Osteoblast (primary cell): ENCODE measurements around the gene GRIK4. TPM values are rescaled to one million over a fixed set of nuclear protein-coding genes. Genes with fewer than 3 reads are reported as not detected.

Experiments used
- DNase-seq: peaks from one replicate; pipeline ENCODE4 v3.0.0; 2011; ENCODE audit warnings: low spot score, mixed read lengths; ENCODE audit not compliant: insufficient read length; ENCODE audit errors: missing footprints
- H2AFZ ChIP-seq: 2 replicates; pipeline ENCODE4 v1.6.0; 2011; ENCODE audit warnings: mild to moderate bottlenecking, low read length
- H3K27ac ChIP-seq: 2 replicates; pipeline ENCODE4 v1.5.1; 2011; ENCODE audit warnings: mild to moderate bottlenecking, low read depth, low read length, moderate library complexity
- H3K27me3 ChIP-seq: 2 replicates; pipeline ENCODE4 v1.6.0; 2012; ENCODE audit warnings: mild to moderate bottlenecking, control low read depth, inconsistent platforms, low read length, moderate library complexity; ENCODE audit not compliant: insufficient read depth
- H3K36me3 ChIP-seq: 2 replicates; pipeline ENCODE4 v1.5.1; 2011; ENCODE audit warnings: mild to moderate bottlenecking, low read length, control low read depth, moderate library complexity; ENCODE audit not compliant: insufficient read depth
- H3K4me1 ChIP-seq: 2 replicates; pipeline ENCODE4 v1.5.1; 2011; ENCODE audit warnings: mild to moderate bottlenecking, low read length, control low read depth, moderate library complexity; ENCODE audit not compliant: insufficient read depth
- H3K4me2 ChIP-seq: 2 replicates; pipeline ENCODE4 v1.6.0; 2011; ENCODE audit warnings: mild to moderate bottlenecking, low read length; ENCODE audit not compliant: insufficient read depth
- H3K4me3 ChIP-seq: fragments of 200-600 bp; sonication (generic); 3 replicates; pipeline ENCODE4 v1.5.1; 2012; ENCODE audit warnings: mild to moderate bottlenecking, low read length, inconsistent platforms; ENCODE audit not compliant: insufficient read depth
- H3K79me2 ChIP-seq: 2 replicates; pipeline ENCODE4 v1.6.0; 2012; ENCODE audit warnings: mild to moderate bottlenecking, low read length, control low read depth, inconsistent platforms; ENCODE audit not compliant: insufficient read depth
- H3K9me3 ChIP-seq: 2 replicates; pipeline ENCODE4 v1.5.1; 2011; ENCODE audit warnings: low read depth, low read length, control low read depth
- H4K20me1 ChIP-seq: 2 replicates; pipeline ENCODE4 v1.6.0; 2012; ENCODE audit warnings: mild to moderate bottlenecking, low read length, control low read depth; ENCODE audit not compliant: insufficient read depth
- total RNA-seq: library from RNA; depleted of rRNA; stranded (reverse); fragments of >200 nt; gene quantifications from 2 replicates; pipeline ENCODE4 v1.2.3, GENCODE V29; 2012
- TF ChIP-seq, protein P1 (sequence below): IDR thresholded peaks from 2 replicates; pipeline ENCODE4 v1.5.1; 2011; ENCODE audit warnings: mild to moderate bottlenecking, low read depth, low read length, moderate library complexity; ENCODE audit errors: extremely low read depth

GRIK4 gene
- total RNA-seq, 1 donor = under 0.01 TPM

DNA sequence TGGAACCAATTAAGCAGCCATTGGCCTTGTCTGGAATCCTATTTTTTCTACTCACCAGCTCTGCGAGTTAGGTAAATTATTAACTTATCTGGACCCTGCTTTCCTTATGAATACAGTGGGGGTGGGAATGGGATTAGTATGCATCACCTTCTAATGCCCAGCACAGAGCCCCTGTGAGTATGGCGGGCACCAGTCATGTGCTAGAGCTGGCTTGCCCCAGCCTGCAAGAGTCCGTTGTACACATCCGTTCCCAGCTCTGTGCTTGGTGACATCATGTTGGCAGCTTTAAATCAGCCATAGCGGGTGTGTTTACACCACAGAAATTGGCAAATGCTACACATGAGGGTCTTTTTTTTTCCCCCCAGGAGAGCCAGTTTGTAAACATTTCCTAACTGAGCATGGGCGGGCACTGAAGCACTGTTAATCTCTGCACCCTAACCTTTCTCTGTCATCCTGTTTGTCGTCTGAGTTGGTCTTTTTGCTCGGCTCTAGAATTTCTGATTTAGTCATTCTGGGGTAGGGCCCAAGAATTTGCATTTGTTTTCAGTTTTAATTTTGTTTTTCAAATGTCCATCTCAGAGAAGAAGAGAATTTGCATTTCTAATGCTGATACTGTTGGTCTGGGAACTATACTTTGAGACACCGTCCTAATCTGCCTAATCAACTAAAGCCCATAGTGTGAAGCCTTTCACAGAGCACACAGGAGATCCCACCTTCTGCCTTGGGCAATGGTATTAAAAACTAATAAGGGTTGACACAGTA is 382.1 kb downstream of the GRIK4 start:
- H3K9me3 ChIP-seq = no peaks in the 10 kb centered on the region
- H4K20me1 ChIP-seq = no peaks in the 10 kb centered on the region
- DNase-seq = no peak
- H3K36me3 ChIP-seq = no peaks in the 10 kb centered on the region
- no peaks in the 10 kb centered on the region for H3K4me1 ChIP-seq
- H3K4me2 ChIP-seq = no peak overlapping the region
- no peaks in the 10 kb centered on the region for H3K79me2 ChIP-seq
- peaks cover 4% of the 10 kb centered on the region for H3K27me3 ChIP-seq
- no peak overlapping the region for H2AFZ ChIP-seq
- no peak overlapping the region for H3K4me3 ChIP-seq
- H3K27ac ChIP-seq = no peak overlapping the region
- TF ChIP-seq, protein P1, sequence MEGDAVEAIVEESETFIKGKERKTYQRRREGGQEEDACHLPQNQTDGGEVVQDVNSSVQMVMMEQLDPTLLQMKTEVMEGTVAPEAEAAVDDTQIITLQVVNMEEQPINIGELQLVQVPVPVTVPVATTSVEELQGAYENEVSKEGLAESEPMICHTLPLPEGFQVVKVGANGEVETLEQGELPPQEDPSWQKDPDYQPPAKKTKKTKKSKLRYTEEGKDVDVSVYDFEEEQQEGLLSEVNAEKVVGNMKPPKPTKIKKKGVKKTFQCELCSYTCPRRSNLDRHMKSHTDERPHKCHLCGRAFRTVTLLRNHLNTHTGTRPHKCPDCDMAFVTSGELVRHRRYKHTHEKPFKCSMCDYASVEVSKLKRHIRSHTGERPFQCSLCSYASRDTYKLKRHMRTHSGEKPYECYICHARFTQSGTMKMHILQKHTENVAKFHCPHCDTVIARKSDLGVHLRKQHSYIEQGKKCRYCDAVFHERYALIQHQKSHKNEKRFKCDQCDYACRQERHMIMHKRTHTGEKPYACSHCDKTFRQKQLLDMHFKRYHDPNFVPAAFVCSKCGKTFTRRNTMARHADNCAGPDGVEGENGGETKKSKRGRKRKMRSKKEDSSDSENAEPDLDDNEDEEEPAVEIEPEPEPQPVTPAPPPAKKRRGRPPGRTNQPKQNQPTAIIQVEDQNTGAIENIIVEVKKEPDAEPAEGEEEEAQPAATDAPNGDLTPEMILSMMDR = no peak

DNA sequence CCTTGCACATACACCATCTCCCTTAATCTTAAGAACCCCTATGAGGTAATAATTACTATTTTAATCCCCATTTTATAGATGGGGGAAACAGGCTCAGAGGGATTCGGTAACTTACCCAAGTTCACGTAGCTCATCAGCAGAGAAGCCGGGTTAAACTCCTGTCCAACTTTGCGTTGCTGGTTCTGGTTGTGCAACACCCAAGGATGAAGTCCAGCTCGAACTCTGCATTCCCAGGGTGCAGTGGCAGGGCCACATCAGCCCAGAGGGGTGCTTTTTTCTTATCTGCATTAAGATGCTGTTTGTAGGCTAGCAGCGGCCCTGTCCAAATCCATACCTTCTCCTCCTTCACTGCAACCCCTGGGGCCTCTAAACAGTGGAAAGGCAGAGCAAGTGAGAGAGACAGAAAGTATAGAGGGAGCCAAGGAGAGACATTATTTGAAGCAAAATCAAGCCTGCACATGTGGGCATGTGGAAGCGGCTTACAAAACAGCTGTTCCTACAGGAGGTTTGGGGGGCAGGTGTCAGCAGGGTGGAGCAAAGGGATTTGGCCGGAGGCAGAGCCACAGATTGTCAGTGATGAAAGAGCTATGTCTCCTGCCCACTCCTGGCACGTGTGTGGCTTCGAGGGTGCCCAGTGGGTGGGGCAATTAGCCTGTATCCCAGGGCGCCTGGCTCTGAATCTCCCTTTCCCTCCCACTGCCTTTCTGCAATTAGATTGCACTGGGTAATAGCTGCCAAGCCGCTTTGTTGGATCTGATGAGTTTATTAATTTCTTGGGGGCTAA is 382.8 kb downstream of the GRIK4 start:
- Histone ChIP-seq H3K9me3 (no peaks in the 10 kb centered on the region), H4K20me1 (no peaks in the 10 kb centered on the region), H3K36me3 (no peaks in the 10 kb centered on the region), H3K4me1 (no peaks in the 10 kb centered on the region), H3K4me2 (no peak overlapping the region), H3K79me2 (no peaks in the 10 kb centered on the region), H2AFZ (no peak overlapping the region), H3K27ac (no peak overlapping the region), H3K4me3 (no peak overlapping the region), H3K27me3 (no peaks in the 10 kb centered on the region)
- DNase-seq = no peak
- TF ChIP-seq, protein P1 = no peak

DNA sequence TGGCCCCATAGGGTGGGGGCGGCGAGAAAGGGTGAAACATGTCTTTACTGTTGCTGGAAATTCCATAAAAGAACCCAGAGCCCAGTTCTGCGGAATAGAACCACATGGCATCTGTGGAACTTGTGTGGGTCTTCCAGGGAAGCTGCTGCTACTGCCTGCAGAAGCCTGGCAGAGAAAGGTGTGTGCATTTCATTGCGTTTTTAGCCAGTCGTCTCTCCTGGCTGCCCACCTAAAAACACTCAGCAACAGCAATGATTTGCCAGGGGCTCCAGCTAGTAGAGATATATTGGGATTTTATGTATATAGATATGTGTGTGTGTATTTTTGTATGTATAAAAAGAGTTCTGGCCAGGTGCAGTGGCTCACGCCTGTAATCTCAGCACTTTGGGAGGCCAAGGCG is 385.1 kb downstream of the GRIK4 start:
- Histone ChIP-seq H4K20me1 (no peaks in the 10 kb centered on the region), H3K4me1 (no peaks in the 10 kb centered on the region), H3K79me2 (no peaks in the 10 kb centered on the region), H2AFZ (no peak overlapping the region), H3K27me3 (no peaks in the 10 kb centered on the region), H3K9me3 (no peaks in the 10 kb centered on the region), H3K4me2 (no peak overlapping the region), H3K27ac (no peak overlapping the region), H3K4me3 (no peak overlapping the region), H3K36me3 (no peaks in the 10 kb centered on the region)
- TF ChIP-seq, protein P1 = no peak
- DNase-seq = no peak

DNA sequence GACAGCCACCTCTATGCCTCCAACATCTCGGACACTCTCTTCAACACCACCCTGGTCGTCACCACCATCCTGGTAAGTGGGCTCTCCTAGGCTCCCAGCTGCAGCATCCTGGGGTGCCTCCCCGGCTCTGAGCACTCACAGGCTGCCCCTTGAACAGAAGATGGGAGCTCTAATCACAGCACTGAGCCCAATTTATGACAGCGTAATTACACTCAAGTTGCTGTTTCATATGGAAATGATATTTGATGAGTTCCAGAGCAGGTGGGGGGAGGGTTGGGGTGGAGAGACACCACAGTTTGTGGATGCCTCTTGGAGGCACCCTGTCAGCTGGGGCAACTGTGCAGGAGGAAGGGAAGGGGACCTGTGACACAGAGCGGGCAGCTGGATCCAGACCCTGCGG is 387.0 kb downstream of the GRIK4 start:
- Histone ChIP-seq H3K36me3 (no peaks in the 10 kb centered on the region), H2AFZ (no peak overlapping the region), H3K4me2 (no peak overlapping the region), H3K27ac (no peak overlapping the region), H3K4me1 (no peaks in the 10 kb centered on the region), H3K27me3 (no peaks in the 10 kb centered on the region), H3K4me3 (no peak overlapping the region), H4K20me1 (no peaks in the 10 kb centered on the region), H3K79me2 (no peaks in the 10 kb centered on the region), H3K9me3 (no peaks in the 10 kb centered on the region)
- DNase-seq = no peak
- TF ChIP-seq, protein P1 = no peak
